Stomach smooth muscle (tissue), 2 donors: ENCODE results near the gene ELP4.
"Not testable (repeated sequence)": the region's sequence is repeated elsewhere in the genome, so short reads cannot be mapped to it uniquely, and the experiment has no call there.

Source experiments
- H3K27ac ChIP-seq: one replicate; pipeline ENCODE4 v1.7.0; 2013; ENCODE audit warnings: mild to moderate bottlenecking, low read length, inconsistent platforms
- H3K27me3 ChIP-seq, 2 donors: one replicate each; pipeline ENCODE4 v1.7.0; 2013; ENCODE audit warnings: low read length in 2 of 2; ENCODE audit not compliant: insufficient read depth in 2 of 2, control insufficient read depth in 1 of 2
- H3K36me3 ChIP-seq, 2 donors: one replicate each; pipeline ENCODE4 v1.7.0; 2013; ENCODE audit warnings: low read length in 2 of 2; ENCODE audit not compliant: control insufficient read depth in 2 of 2, insufficient read depth in 2 of 2
- H3K4me1 ChIP-seq: one replicate; pipeline ENCODE4 v1.7.0; 2013; ENCODE audit warnings: low read length; ENCODE audit not compliant: control insufficient read depth, insufficient read depth
- H3K4me3 ChIP-seq, 2 donors: one replicate each; pipeline ENCODE4 v1.7.0; 2013; ENCODE audit warnings: low read length in 2 of 2
- H3K9ac ChIP-seq, 2 donors: one replicate each; pipeline ENCODE4 v1.7.0; 2013; ENCODE audit warnings: low read length in 2 of 2, mild to moderate bottlenecking in 1 of 2
- H3K9me3 ChIP-seq, 2 donors: one replicate each; pipeline ENCODE4 v1.7.0; 2013; ENCODE audit warnings: low read length in 2 of 2; ENCODE audit not compliant: control insufficient read depth in 2 of 2
- donor health status: healthy.
- donor health status: Pancreatic carcinoma.

ELP4 gene

GRCh38 chr11:31493235-31493634 is 16.3 kb upstream of the ELP4 start:
- H3K4me1 ChIP-seq = no peaks in the 10 kb centered on the region

GRCh38 chr11:31493762-31494161 is 15.8 kb upstream of the ELP4 start:
- not testable (repeated sequence) for H3K4me1 ChIP-seq, H3K27me3 ChIP-seq, H3K27ac ChIP-seq, H3K9me3 ChIP-seq, H3K9ac ChIP-seq, H3K36me3 ChIP-seq, H3K4me3 ChIP-seq

More at GRCh38 chr11:31493235-31493634, 16.3 kb upstream of the ELP4 start:
- H3K27ac ChIP-seq = no peak overlapping the region
- no peaks in the 10 kb centered on the region for H3K27me3 ChIP-seq
- H3K36me3 ChIP-seq = no peaks in the 10 kb centered on the region
- H3K9ac ChIP-seq = no peak overlapping the region
- H3K4me3 ChIP-seq = no peak overlapping the region
- H3K9me3 ChIP-seq = no peaks in the 10 kb centered on the region

- Histone ChIP-seq H3K27ac (no peak overlapping the region), H3K9me3 (no peaks in the 10 kb centered on the region), H3K27me3 (no peaks in the 10 kb centered on the region), H3K36me3 (peaks cover 0 to 1% of the 10 kb centered on the region in 2 donors), H3K9ac (no peak overlapping the region), H3K4me1 (no peaks in the 10 kb centered on the region), H3K4me3 (no peak overlapping the region)
Observed at GRCh38 chr11:31499576-31500178, 9.9 kb upstream of the ELP4 start.

GRCh38 chr11:31500560-31500959 is 9.0 kb upstream of the ELP4 start:
- Histone ChIP-seq H3K9me3 (no peaks in the 10 kb centered on the region), H3K27ac (no peak overlapping the region), H3K4me1 (no peaks in the 10 kb centered on the region), H3K9ac (no peak overlapping the region), H3K36me3 (peaks cover 0 to 4% of the 10 kb centered on the region in 2 donors), H3K27me3 (no peaks in the 10 kb centered on the region), H3K4me3 (no peak overlapping the region)

DNA sequence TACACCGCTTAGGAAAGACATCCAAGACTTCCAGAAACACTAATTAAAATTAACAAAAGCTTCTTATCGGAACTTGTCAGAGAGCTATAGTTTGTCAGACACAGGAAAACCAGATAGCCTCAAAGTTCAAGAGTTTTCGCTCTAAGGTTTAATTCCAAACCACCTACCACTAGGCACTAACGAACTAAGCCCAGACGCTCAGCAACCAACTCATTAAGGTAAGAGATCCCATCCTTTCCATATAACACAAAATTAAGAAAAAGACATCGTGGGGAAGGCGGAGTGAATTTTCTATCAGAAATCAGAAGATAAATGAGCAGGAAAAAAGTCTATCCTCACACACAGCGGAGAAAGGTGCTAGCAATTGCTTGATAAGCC is 527 bp upstream of the ELP4 start:
- H3K27ac ChIP-seq = peak overlapping the region; percentile 13
- peaks cover 0 to 4% of the 10 kb centered on the region in 2 donors for H3K36me3 ChIP-seq
- peak overlapping the region; percentile 90 to 91 for H3K9ac ChIP-seq
- H3K27me3 ChIP-seq = no peaks in the 10 kb centered on the region
- no peaks in the 10 kb centered on the region for H3K4me1 ChIP-seq
- peak overlapping the region; percentile 97 for H3K4me3 ChIP-seq
- no peaks in the 10 kb centered on the region for H3K9me3 ChIP-seq

- Histone ChIP-seq H3K4me3 (no peak overlapping the region), H3K9ac (no peak overlapping the region), H3K36me3 (no peaks in the 10 kb centered on the region), H3K9me3 (no peaks in the 10 kb centered on the region), H3K27ac (no peak overlapping the region), H3K4me1 (no peaks in the 10 kb centered on the region), H3K27me3 (no peaks in the 10 kb centered on the region)
Observed at GRCh38 chr11:31512117-31512516, 2.5 kb downstream of the ELP4 start.

DNA sequence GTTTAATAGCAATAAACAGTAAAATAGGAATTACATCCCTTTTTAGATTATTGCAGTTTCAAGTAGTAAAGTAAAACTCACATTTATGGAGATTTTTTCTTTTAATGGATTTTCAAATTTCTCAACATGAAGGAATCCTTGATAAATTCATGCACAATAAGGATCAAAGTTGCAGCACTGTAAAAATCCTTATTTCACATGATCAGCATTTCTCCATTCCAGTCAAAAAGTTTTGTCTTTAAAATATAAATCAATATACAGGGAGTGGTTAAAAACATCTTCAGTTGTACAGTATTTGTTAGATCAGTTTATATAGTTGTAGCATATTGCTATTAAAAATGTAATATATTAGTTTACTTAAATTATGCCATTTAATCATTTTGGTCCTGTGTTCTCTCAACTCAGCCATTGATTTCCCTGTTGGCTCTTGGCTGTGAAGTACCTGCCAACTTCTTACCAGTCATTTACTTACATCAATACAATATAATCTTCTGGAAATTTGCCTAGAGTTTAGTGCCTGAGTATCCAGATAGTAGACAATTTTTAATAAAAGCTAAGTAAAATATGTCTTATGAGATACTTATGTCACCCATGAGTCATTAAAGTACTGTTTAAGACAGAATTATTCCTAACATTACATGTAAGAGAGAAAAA is 12.1 kb downstream of the ELP4 start:
- no peaks in the 10 kb centered on the region for H3K9me3 ChIP-seq
- H3K27ac ChIP-seq = no peak overlapping the region
- H3K4me3 ChIP-seq = no peak overlapping the region
- H3K4me1 ChIP-seq = no peaks in the 10 kb centered on the region
- peaks cover 0 to 3% of the 10 kb centered on the region in 2 donors for H3K36me3 ChIP-seq
- H3K27me3 ChIP-seq = no peaks in the 10 kb centered on the region
- no peak overlapping the region for H3K9ac ChIP-seq

GRCh38 chr11:31529189-31529588 is 19.6 kb downstream of the ELP4 start:
- Histone ChIP-seq H3K27me3 (no peaks in the 10 kb centered on the region), H3K27ac (no peak overlapping the region), H3K36me3 (peaks cover 0 to 2% of the 10 kb centered on the region in 2 donors), H3K9ac (no peak overlapping the region), H3K4me3 (no peak overlapping the region), H3K4me1 (no peaks in the 10 kb centered on the region), H3K9me3 (no peaks in the 10 kb centered on the region)

GRCh38 chr11:31529701-31530100 is 20.1 kb downstream of the ELP4 start:
- Histone ChIP-seq H3K4me3 (no peak overlapping the region), H3K9ac (no peak overlapping the region), H3K27me3 (no peaks in the 10 kb centered on the region), H3K9me3 (no peaks in the 10 kb centered on the region), H3K27ac (no peak overlapping the region), H3K36me3 (no peaks in the 10 kb centered on the region), H3K4me1 (no peaks in the 10 kb centered on the region)

DNA sequence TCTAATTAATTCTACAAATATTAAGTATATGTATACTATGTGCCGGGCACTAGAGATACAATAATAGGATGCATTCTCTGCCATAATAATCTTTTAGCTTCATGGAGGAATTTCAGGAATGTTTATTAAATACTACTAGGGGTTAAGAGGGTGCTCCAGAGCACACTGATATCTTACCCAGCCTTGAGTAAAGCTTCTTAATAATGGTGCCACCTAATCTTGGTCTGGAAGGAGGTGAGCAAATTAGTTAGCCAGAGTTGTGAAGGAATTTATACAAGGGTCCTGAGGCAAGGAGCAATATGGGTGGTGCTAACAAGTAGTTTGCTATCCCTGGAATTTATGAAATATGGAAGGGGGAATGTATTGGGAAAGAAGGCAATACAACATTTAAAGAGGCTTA is 21.7 kb downstream of the ELP4 start:
- Histone ChIP-seq H3K4me3 (no peak overlapping the region), H3K4me1 (no peaks in the 10 kb centered on the region), H3K27me3 (no peaks in the 10 kb centered on the region), H3K36me3 (peaks cover 0 to 4% of the 10 kb centered on the region in 2 donors), H3K9ac (no peak overlapping the region), H3K9me3 (no peaks in the 10 kb centered on the region), H3K27ac (no peak overlapping the region)

DNA sequence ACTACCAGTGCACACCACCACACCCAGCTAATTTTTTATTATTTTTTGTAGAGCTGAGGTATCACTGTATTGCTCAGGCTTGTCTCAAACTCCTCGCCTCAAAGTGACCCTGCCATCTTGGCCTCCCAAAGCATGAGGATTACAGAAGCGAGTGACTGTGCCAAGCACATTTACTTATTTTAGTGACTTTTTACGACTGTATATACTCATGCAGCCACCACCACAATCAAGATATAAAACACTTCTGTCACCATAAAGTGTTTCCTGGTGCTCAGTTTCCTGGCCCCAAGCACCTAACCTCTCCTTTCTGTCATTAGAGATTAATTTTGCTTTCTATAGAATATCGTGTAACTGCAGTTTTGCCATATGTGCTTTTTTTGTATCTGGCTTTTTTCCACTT is 25.9 kb downstream of the ELP4 start:
- Histone ChIP-seq H3K4me1 (no peaks in the 10 kb centered on the region), H3K9me3 (no peaks in the 10 kb centered on the region), H3K9ac (no peak overlapping the region), H3K36me3 (peaks cover 0 to 4% of the 10 kb centered on the region in 2 donors), H3K4me3 (no peak overlapping the region), H3K27me3 (no peaks in the 10 kb centered on the region), H3K27ac (no peak overlapping the region)
